Cardiac muscle cell (in vitro differentiated cells and primary cell): ENCODE results near the gene AGPAT2. TPM values are rescaled to one million over a fixed set of nuclear protein-coding genes. Genes with fewer than 3 reads are reported as not detected.

Experiments used
- DNase-seq, 2 donors: peaks; one replicate each; pipeline versions ENCODE4 v3.0.0 to v3.0.0-alpha.2; 2010 to 2017; ENCODE audit warnings: low read depth in 1 of 2, low spot score in 1 of 2
- H3K27ac ChIP-seq: fragments of 200-600 bp; sonication (generic); 2 replicates; pipeline ENCODE4 v1.5.1; 2016
- H3K27me3 ChIP-seq: fragments of 200-600 bp; sonication (generic); 2 replicates; pipeline ENCODE4 v1.6.0; 2016; ENCODE audit warnings: control low read depth
- H3K36me3 ChIP-seq: fragments of 200-600 bp; sonication (generic); 2 replicates; pipeline ENCODE4 v1.5.1; 2016; ENCODE audit warnings: control low read depth
- H3K4me1 ChIP-seq: fragments of 200-600 bp; sonication (generic); 2 replicates; pipeline ENCODE4 v1.8.1; 2017; ENCODE audit warnings: low read depth, mild to moderate bottlenecking, mixed run types
- H3K4me3 ChIP-seq: fragments of 200-600 bp; sonication (generic); 2 replicates; pipeline ENCODE4 v1.5.1; 2016; ENCODE audit warnings: mild to moderate bottlenecking
- H3K9me3 ChIP-seq: fragments of 200-600 bp; sonication (generic); 2 replicates; pipeline ENCODE4 v1.5.1; 2017; ENCODE audit warnings: low read depth, mild to moderate bottlenecking, control low read depth
- CTCF ChIP-seq: IDR thresholded peaks from 2 replicates; pipeline ENCODE4 v1.5.1; 2012; ENCODE audit warnings: low read depth, mild to moderate bottlenecking, low read length
- polyA plus RNA-seq: library from polyadenylated mRNA; unstranded; fragments of >200 nt; fragmentation: Nextera tagmentation; extraction: Ambion mirVana; gene quantifications from 2 replicates; pipeline ENCODE4 v1.2.1, GENCODE V29; 2016
- total RNA-seq: library from RNA; depleted of rRNA; stranded (reverse); fragments of >200 nt; gene quantifications from 2 replicates; pipeline ENCODE4 v1.2.3, GENCODE V29; 2016

Gene AGPAT2
- total and polyA plus RNA-seq, 2 experiments from 2014 or later = 72.5 to 103 TPM

DNA sequence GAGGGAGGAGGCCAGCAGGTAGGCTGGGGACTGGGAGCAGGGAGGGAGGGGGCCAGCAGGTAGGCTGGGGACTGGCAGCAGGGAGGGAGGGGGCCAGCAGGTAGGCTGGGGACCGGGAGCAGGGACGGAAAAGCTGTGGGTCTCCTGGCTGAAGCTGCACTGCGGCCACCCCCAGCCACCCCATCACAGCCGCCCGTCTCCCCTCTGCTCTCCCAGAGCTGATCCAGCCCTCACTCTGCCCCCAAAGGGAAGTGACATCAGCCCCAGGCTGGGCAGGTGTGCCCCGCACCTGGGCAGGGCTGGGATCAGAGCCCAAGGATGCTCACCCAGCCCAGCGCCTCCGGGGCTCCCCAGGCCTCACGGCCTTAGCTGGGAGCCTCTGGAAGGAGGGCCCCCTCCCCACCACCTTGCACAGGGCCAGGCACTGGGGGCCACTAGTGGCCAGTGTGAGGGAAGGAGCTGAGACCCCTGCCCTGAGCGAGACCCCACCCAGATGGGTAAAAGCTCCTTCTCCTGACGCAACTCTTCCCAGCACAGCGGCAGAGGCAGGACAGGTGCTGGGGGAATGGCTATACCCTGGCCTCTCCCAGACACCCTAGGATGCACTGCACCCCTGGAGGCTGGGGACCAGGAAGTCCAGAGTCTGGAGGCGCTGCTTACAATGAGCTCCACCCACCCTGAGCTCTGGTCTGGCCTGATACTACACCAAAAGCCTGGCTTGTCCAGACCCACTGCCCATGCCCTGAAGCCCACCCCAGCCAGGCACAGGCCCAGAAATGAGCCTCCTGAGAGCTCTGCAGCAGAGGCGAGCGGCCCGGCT, 11.6 kb downstream of the AGPAT2 start:
- no peaks in the 10 kb centered on the region for H3K9me3 ChIP-seq
- no peaks in the 10 kb centered on the region for H3K36me3 ChIP-seq
- no peaks in the 10 kb centered on the region for H3K4me1 ChIP-seq
- no peak overlapping the region for H3K4me3 ChIP-seq
- no peaks in the 10 kb centered on the region for H3K27me3 ChIP-seq
- no peak overlapping the region for H3K27ac ChIP-seq
- DNase-seq = no peak
- no peak for TF ChIP-seq CTCF

GRCh38 chr9:136674786-136675349, 12.4 kb downstream of the AGPAT2 start:
- H3K36me3 ChIP-seq = no peaks in the 10 kb centered on the region
- no peak overlapping the region for H3K27ac ChIP-seq
- TF ChIP-seq CTCF = no peak
- no peaks in the 10 kb centered on the region for H3K9me3 ChIP-seq
- no peaks in the 10 kb centered on the region for H3K27me3 ChIP-seq
- H3K4me1 ChIP-seq = no peaks in the 10 kb centered on the region
- DNase-seq = peak; percentile 30 to 49
- H3K4me3 ChIP-seq = no peak overlapping the region

DNA sequence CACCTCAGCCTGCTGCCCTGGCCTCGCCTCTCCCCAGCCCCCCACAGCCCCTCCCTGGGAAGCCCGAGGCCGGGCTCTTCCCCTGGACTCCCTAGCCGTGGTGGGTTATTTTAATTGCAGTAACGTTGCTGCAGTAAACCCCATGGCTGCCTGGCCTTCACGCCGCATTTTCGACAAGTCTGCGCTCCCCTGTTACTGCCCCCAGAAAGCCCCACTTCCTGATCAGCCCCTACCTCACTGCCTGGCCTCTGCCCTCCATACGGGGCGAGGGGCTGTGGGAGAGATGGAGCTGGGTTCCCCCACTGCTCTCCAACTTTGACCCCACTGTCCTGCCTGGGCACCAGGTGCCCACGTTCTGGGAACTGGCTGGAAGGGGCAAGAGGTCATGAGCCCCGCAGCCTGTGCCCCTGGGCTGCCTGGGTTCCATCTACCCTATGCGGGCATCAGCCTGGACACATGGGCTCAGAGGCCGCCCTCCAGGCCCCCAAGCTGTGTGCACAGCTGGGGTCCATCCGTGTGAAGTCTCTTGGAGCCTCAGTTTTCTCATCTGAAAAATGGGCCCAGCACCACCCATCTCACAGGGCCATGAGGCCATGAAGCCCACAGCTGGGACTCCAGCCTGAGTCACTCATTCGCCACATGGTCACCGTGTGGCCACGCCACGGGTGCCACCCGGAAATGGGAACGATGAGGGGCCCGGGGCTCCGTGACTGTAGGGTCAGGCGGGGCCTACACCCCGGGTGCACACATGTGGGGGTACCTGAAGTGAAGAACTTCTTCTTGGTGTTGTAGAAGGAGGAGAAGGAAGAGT, 13.1 kb downstream of the AGPAT2 start:
- Histone ChIP-seq H3K4me1 (no peaks in the 10 kb centered on the region), H3K27me3 (no peaks in the 10 kb centered on the region), H3K4me3 (no peak overlapping the region), H3K9me3 (no peaks in the 10 kb centered on the region), H3K36me3 (no peaks in the 10 kb centered on the region), H3K27ac (no peak overlapping the region)
- DNase-seq = peak in 1 of 2 donors; percentile 29
- no peak for TF ChIP-seq CTCF

DNA sequence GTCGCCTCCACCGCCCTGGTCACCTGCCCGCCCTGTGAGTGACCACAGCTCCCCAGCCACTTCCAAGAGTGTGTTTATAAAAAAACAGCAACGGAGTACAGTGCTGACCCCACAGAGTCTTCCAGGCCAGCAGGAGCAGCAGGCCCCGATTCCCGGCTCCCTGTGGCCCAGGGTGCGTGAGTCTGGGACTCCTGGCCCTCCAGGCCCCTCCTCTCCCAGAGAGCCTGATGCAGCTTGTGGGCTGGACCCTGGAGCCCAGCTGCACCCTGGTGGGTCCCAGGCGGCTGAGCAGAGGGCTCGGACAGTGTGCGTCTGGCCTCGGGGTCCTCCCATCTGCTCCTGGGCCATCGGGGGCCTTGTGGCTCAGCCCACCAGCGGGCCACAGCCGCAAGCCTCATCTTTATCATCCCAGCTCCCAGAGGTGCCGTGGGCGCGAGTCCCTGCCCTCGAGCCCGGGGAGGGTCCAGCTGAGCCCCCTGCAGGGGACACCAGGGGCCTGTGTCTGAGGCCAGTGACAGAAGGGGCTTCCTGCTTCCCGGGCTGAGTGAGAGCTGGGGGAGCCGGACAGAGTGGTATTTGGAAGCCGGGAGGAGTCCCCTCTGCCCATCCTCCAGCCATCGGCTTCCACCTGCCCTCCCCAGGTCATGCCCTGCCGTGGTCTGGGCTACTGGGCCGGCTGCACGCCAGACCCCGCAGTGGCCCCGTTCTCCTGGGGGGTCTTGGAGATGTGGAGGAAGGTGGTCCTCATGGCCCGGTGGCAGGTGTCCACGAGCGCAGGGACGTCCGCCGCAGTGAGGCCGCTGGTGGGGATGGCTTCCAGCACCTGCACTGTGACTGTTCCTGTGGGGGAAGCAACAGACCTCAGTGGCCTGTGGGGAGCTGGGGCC, 13.9 kb downstream of the AGPAT2 start:
- H3K4me1 ChIP-seq = no peaks in the 10 kb centered on the region
- H3K27ac ChIP-seq = peak overlapping the region; percentile 28
- no peaks in the 10 kb centered on the region for H3K36me3 ChIP-seq
- DNase-seq = no peak
- H3K27me3 ChIP-seq = no peaks in the 10 kb centered on the region
- H3K9me3 ChIP-seq = no peaks in the 10 kb centered on the region
- H3K4me3 ChIP-seq = no peak overlapping the region
- no peak for TF ChIP-seq CTCF
